GM12878 (cell line): Measurements from ENCODE around the gene SLC38A7. TPM values are rescaled to one million over a fixed set of nuclear protein-coding genes. Genes with fewer than 3 reads are reported as not detected.

Source experiments
- BACH1 ChIP-seq: fragments of 450-650 bp; IDR thresholded peaks from 2 replicates; pipeline ENCODE4 v1.6.1; 2017; ENCODE audit warnings: mild to moderate bottlenecking, borderline replicate concordance
- BCL11A ChIP-seq: IDR thresholded peaks from 2 replicates; pipeline ENCODE4 v1.6.1; 2011; ENCODE audit warnings: low read depth, low read length
- CEBPB ChIP-seq, 2 experiments: fragments of 150-350 bp in 1 of 2; IDR thresholded peaks; 2 replicates each; pipeline ENCODE4 v1.6.1; 2012 to 2014; ENCODE audit warnings: low read depth in 2 of 2, low read length in 2 of 2, borderline replicate concordance in 1 of 2, inconsistent platforms in 1 of 2
- E2F8 ChIP-seq: fragments of 450-650 bp; IDR thresholded peaks from 2 replicates; pipeline ENCODE4 v1.6.1; 2018; ENCODE audit warnings: mild to moderate bottlenecking, low read depth, moderate library complexity; ENCODE audit not compliant: partially characterized antibody
- FOXM1 ChIP-seq: IDR thresholded peaks from 2 replicates; pipeline ENCODE4 v1.6.1; 2012; ENCODE audit warnings: low read depth, mild to moderate bottlenecking, inconsistent platforms, low read length, moderate library complexity
- HDAC6 ChIP-seq: fragments of 200-600 bp; sonication (generic); IDR thresholded peaks from one replicate; pipeline ENCODE4 v1.8.0; 2017; ENCODE audit warnings: antibody characterized with exemption; ENCODE audit not compliant: unreplicated experiment
- NFYB ChIP-seq: IDR thresholded peaks from 2 replicates; pipeline ENCODE4 v1.6.1; 2011; ENCODE audit warnings: low read depth, mild to moderate bottlenecking, low read length, improper control_type of control experiment, moderate library complexity; ENCODE audit not compliant: insufficient read depth
- NKRF ChIP-seq: fragments of 450-650 bp; conservative IDR thresholded peaks from 2 replicates; pipeline ENCODE4 v1.6.1; 2017; ENCODE audit warnings: mild to moderate bottlenecking, moderate library complexity
- POLR2AphosphoS2 ChIP-seq: IDR thresholded peaks from 2 replicates; pipeline ENCODE4 v1.6.1; 2011; ENCODE audit warnings: low read depth, mild to moderate bottlenecking, low read length, improper control_type of control experiment, moderate library complexity
- RELA ChIP-seq: fragments of 450-650 bp; IDR thresholded peaks from 2 replicates; pipeline ENCODE4 v1.8.0; 2014; ENCODE audit warnings: borderline replicate concordance; ENCODE audit not compliant: partially characterized antibody
- SUPT20H ChIP-seq: IDR thresholded peaks from 2 replicates; pipeline ENCODE4 v1.6.1; 2011; ENCODE audit warnings: low read depth, mild to moderate bottlenecking, low read length, moderate library complexity, borderline replicate concordance; ENCODE audit not compliant: control insufficient read depth
- SUZ12 ChIP-seq: fragments of 200-600 bp; sonication (generic); IDR thresholded peaks from one replicate; pipeline ENCODE4 v1.6.1; 2018; ENCODE audit warnings: antibody characterized with exemption, mild to moderate bottlenecking; ENCODE audit not compliant: unreplicated experiment
- ZBTB4 ChIP-seq: fragments of 450-650 bp; formaldehyde crosslinking; IDR thresholded peaks from 2 replicates; pipeline ENCODE4 v1.4.0; 2022; ENCODE audit warnings: mild to moderate bottlenecking, moderate library complexity
- polyA plus RNA-seq, 11 experiments: library from polyadenylated mRNA; depleted of rRNA in 4 of 11; unstranded in 6 of 11; stranded (reverse) in 5 of 11; fragments of >200 nt; fragmentation: Nextera tagmentation in 4 of 11; fragmentation: Illumina TruSeq in 1 of 11; extraction: Ambion mirVana in 4 of 11; extraction: Trizol in 1 of 11; gene quantifications; 1 replicate in 1 of 11; 2 replicates in 10 of 11; pipeline versions ENCODE4 v1.2.1 to v1.2.3, GENCODE V29; 2011 to 2016; ENCODE audit warnings: inconsistent platforms in 2 of 11, missing spikeins in 2 of 11, low read depth in 1 of 11
- total RNA-seq, 4 experiments: library from RNA; depleted of rRNA in 3 of 4; stranded (reverse); fragments of >200 nt in 3 of 4; fragmentation: Illumina TruSeq in 1 of 4; extraction: Trizol in 1 of 4; gene quantifications; 2 replicates each; pipeline versions ENCODE4 v1.2.1 to v1.2.3, GENCODE V29; 2013 to 2021
- TF ChIP-seq, protein P1 (sequence below): fragments of 450-650 bp; formaldehyde crosslinking; IDR thresholded peaks from 2 replicates; pipeline ENCODE4 v1.4.0; 2020; ENCODE audit warnings: mild to moderate bottlenecking, moderate library complexity
- TF ChIP-seq, protein P2 (sequence below): fragments of 450-650 bp; IDR thresholded peaks from 2 replicates; pipeline ENCODE4 v1.6.1; 2016; ENCODE audit warnings: mild to moderate bottlenecking

The SLC38A7 gene
- total and polyA plus RNA-seq, 10 of the 15 experiments (the other 5 are each of a cell fraction or from before 2014, with no cell fraction given), result 1.4 to 7.8 (median 4.7) TPM

GRCh38 chr16:58733671-58734458 is 49.3 kb upstream of the SLC38A7 start, which contains the start of gene GOT2 (continued):
- TF ChIP-seq E2F8 (no peak), CEBPB (IDR thresholded peaks at IDR 0.05; ENCODE audit: borderline replicate concordance in 1 of 2, low read depth in 2 of 2, low read length in 2 of 2) (no peak), POLR2AphosphoS2 (no peak), HDAC6 (no peak), SUZ12 (no peak), SUPT20H (no peak), ZBTB4 (CRISPR knock-in tag) (no peak), BACH1 (peak; percentile 47; the same call in 1 of the 2 replicates), RELA (peak; percentile 74), NKRF (peak; percentile 59; the same call in 1 of the 2 replicates), BCL11A (no peak), NFYB (no peak), FOXM1 (no peak)
- TF ChIP-seq, protein P1, sequence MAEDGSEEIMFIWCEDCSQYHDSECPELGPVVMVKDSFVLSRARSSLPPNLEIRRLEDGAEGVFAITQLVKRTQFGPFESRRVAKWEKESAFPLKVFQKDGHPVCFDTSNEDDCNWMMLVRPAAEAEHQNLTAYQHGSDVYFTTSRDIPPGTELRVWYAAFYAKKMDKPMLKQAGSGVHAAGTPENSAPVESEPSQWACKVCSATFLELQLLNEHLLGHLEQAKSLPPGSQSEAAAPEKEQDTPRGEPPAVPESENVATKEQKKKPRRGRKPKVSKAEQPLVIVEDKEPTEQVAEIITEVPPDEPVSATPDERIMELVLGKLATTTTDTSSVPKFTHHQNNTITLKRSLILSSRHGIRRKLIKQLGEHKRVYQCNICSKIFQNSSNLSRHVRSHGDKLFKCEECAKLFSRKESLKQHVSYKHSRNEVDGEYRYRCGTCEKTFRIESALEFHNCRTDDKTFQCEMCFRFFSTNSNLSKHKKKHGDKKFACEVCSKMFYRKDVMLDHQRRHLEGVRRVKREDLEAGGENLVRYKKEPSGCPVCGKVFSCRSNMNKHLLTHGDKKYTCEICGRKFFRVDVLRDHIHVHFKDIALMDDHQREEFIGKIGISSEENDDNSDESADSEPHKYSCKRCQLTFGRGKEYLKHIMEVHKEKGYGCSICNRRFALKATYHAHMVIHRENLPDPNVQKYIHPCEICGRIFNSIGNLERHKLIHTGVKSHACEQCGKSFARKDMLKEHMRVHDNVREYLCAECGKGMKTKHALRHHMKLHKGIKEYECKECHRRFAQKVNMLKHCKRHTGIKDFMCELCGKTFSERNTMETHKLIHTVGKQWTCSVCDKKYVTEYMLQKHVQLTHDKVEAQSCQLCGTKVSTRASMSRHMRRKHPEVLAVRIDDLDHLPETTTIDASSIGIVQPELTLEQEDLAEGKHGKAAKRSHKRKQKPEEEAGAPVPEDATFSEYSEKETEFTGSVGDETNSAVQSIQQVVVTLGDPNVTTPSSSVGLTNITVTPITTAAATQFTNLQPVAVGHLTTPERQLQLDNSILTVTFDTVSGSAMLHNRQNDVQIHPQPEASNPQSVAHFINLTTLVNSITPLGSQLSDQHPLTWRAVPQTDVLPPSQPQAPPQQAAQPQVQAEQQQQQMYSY (CRISPR knock-in tag), result no peak
- TF ChIP-seq, protein P2, sequence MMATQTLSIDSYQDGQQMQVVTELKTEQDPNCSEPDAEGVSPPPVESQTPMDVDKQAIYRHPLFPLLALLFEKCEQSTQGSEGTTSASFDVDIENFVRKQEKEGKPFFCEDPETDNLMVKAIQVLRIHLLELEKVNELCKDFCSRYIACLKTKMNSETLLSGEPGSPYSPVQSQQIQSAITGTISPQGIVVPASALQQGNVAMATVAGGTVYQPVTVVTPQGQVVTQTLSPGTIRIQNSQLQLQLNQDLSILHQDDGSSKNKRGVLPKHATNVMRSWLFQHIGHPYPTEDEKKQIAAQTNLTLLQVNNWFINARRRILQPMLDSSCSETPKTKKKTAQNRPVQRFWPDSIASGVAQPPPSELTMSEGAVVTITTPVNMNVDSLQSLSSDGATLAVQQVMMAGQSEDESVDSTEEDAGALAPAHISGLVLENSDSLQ, result peak; percentile 87
